ENCODE data around the gene PPP6R1. TPM values are rescaled to one million over a fixed set of nuclear protein-coding genes. Genes with fewer than 3 reads are reported as not detected.

The PPP6R1 gene
- total RNA-seq, 1 experiment from 2014 or later: 96.7 TPM

DNA sequence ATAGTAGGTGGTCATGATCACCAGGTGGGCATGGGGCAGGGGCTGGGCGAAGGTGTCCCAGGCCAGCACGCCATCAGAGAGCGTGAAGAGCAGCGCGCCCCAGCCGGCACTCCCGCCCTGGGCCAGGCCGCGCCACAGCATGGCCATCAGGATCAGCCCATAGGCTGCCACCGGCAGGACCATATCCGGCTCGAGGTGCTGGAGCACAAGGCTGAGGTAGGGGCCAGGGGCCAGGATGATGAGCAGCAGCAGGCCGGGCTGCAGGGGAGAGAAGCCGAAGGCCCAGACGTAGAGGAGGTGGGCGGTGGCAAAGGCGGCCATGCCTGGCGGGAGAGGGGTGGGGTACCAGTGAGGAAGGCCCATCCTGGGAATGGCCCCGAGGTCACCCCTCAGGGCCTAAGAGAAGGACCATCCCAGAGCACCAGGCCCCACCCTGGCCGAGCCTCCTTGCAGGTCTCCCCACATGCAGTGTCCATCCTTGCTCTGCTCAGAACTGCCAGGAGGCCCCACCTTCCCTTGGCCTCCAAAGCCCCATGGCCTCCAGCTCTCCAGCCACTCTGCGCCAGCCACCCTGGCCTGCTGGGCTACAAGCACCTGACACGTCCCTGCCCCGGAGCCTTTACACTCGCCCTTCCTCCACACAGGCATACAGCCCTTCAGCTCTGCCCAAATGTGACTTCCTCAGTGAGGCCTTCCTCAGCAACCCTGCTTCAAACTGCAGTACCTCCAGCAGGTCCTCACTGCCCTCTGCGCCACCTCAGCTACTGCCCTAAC is 31.4 kb downstream of the PPP6R1 start (continued):
- TF ChIP-seq, protein P1, sequence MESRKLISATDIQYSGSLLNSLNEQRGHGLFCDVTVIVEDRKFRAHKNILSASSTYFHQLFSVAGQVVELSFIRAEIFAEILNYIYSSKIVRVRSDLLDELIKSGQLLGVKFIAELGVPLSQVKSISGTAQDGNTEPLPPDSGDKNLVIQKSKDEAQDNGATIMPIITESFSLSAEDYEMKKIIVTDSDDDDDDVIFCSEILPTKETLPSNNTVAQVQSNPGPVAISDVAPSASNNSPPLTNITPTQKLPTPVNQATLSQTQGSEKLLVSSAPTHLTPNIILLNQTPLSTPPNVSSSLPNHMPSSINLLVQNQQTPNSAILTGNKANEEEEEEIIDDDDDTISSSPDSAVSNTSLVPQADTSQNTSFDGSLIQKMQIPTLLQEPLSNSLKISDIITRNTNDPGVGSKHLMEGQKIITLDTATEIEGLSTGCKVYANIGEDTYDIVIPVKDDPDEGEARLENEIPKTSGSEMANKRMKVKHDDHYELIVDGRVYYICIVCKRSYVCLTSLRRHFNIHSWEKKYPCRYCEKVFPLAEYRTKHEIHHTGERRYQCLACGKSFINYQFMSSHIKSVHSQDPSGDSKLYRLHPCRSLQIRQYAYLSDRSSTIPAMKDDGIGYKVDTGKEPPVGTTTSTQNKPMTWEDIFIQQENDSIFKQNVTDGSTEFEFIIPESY (IDR thresholded peaks at IDR 0.05; ENCODE audit: extremely low read depth, insufficient replicate concordance, low read length): no peak
- TF ChIP-seq CEBPB (IDR thresholded peaks at IDR 0.05; ENCODE audit: low read depth): no peak

DNA sequence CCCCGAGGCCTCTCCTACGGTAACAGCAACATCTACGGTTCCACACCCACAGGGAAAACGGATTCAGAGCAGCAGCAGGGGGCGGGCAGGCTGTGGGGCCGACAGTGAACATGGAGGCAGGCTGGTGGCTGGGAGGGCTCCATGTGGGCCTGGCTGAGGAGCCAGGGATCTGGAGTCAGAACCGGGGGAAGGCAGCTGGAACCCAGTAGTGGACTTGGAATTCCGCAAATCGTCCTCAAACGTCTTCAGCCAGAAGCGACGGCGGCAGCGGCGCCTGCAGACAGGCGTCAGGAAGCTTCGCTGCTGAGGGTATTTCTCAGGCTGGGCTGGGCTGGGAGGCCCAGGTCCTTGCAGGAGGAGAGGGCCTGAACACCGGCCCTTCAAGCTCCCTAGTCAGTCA is 32.0 kb downstream of the PPP6R1 start:
- H3K4me1 ChIP-seq (ENCODE audit: control insufficient read depth in 1 of 2, insufficient read depth in 2 of 2, low read length in 2 of 2): no peaks in the 10 kb centered on the region
- H3K9me2 ChIP-seq (ENCODE audit: insufficient read depth): no peaks in the 10 kb centered on the region
- H3K79me2 ChIP-seq (ENCODE audit: insufficient read depth, low read length): no peaks in the 10 kb centered on the region
- no peaks in the 10 kb centered on the region for H4K20me1 ChIP-seq (ENCODE audit: insufficient read depth)
- no peak overlapping the region for H3K27ac ChIP-seq (ENCODE audit: low read depth, low read length)
- no TSS peak for BruUV-seq (replicated peaks)
- no peak for DNase-seq (ENCODE audit: low read depth, low spot score)
- RAD21 ChIA-PET (ENCODE audit: low non-redundant PET in 1 of 2, low total read pairs in 2 of 2, uncharacterized antibody in 2 of 2, unreplicated experiment in 2 of 2): no interaction called here
- H3K4me2 ChIP-seq (ENCODE audit: low read length): no peak overlapping the region
- TF ChIP-seq ZNF274 (IDR thresholded peaks at IDR 0.05; ENCODE audit: low read depth, low read length) (no peak), CBX3 (IDR thresholded peaks at IDR 0.05; ENCODE audit: low read depth) (no peak), TCF7L2 (IDR thresholded peaks at IDR 0.05; ENCODE audit: borderline replicate concordance, extremely low read depth, insufficient read depth, insufficient read length) (no peak)
- TF ChIP-seq, protein P2, sequence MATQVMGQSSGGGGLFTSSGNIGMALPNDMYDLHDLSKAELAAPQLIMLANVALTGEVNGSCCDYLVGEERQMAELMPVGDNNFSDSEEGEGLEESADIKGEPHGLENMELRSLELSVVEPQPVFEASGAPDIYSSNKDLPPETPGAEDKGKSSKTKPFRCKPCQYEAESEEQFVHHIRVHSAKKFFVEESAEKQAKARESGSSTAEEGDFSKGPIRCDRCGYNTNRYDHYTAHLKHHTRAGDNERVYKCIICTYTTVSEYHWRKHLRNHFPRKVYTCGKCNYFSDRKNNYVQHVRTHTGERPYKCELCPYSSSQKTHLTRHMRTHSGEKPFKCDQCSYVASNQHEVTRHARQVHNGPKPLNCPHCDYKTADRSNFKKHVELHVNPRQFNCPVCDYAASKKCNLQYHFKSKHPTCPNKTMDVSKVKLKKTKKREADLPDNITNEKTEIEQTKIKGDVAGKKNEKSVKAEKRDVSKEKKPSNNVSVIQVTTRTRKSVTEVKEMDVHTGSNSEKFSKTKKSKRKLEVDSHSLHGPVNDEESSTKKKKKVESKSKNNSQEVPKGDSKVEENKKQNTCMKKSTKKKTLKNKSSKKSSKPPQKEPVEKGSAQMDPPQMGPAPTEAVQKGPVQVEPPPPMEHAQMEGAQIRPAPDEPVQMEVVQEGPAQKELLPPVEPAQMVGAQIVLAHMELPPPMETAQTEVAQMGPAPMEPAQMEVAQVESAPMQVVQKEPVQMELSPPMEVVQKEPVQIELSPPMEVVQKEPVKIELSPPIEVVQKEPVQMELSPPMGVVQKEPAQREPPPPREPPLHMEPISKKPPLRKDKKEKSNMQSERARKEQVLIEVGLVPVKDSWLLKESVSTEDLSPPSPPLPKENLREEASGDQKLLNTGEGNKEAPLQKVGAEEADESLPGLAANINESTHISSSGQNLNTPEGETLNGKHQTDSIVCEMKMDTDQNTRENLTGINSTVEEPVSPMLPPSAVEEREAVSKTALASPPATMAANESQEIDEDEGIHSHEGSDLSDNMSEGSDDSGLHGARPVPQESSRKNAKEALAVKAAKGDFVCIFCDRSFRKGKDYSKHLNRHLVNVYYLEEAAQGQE (IDR thresholded peaks at IDR 0.05; ENCODE audit: low read depth): no peak
- no peak overlapping the region for H3K9ac ChIP-seq (ENCODE audit: low read length)
- H3K4me3 ChIP-seq (replicated peaks in 1 of 2; ENCODE audit: low read depth in 1 of 2, low read length in 2 of 2): no peak overlapping the region
- POLR2A ChIA-PET: no interaction called here
- no peak for ATAC-seq
- no peaks in the 10 kb centered on the region for H3K27me3 ChIP-seq (ENCODE audit: insufficient read depth, low read length)
- H2AFZ ChIP-seq (ENCODE audit: low read depth, low read length, poor library complexity, severe bottlenecking): no peak overlapping the region
- 0 out of 4 replicates have a peak, but pooled peaks cover 0 to 11% of the 10 kb centered on the region in 2 experiments for H3K36me3 ChIP-seq (ENCODE audit: control insufficient read depth in 1 of 2, insufficient read depth in 2 of 2, low read length in 2 of 2)
- intact Hi-C loops (cut with micrococcal nuclease): no loop called here
- H3K9me3 ChIP-seq (ENCODE audit: control insufficient read depth in 1 of 2, insufficient read depth in 1 of 2, low read depth in 1 of 2, low read length in 2 of 2): no peaks in the 10 kb centered on the region
- CTCF ChIA-PET: no interaction called here
